ENCODE results near the gene TRAP1.

The TRAP1 gene
- 81.8 to 304 (median 89.5) reads per million in 3 experiments for total RNA-seq

- DNase-seq, result peak; percentile 85
These were observed at the start of gene TRAP1 for GRCh38 chr16:3717235-3718018. TSS of gene TRAP1 (minus strand) at chr16:3717524. CDS start at chr16:3717508, 16 bp downstream.

- no peak for DNase-seq
These were observed 48.9 kb upstream of the TRAP1 start for GRCh38 chr16:3766177-3766576.

- DNase-seq, result no peak
These were observed 47.1 kb upstream of the TRAP1 start for GRCh38 chr16:3764409-3764808.

- DNase-seq, result no peak
These were observed 44.9 kb upstream of the TRAP1 start for GRCh38 chr16:3762107-3762750.

GRCh38 chr16:3761375-3762106 lies 44.2 kb upstream of the TRAP1 start:
- no peak for DNase-seq

GRCh38 chr16:3760518-3760917 lies 43.2 kb upstream of the TRAP1 start:
- no peak for DNase-seq

- no peak for DNase-seq
These were observed 42.4 kb upstream of the TRAP1 start for GRCh38 chr16:3759736-3760135.

GRCh38 chr16:3756113-3756512 lies 38.8 kb upstream of the TRAP1 start:
- DNase-seq, result no peak

- no peak for DNase-seq
These were observed 37.9 kb upstream of the TRAP1 start for GRCh38 chr16:3755249-3755648.

- DNase-seq, result no peak
These were observed 37.4 kb upstream of the TRAP1 start for GRCh38 chr16:3754772-3755171.

GRCh38 chr16:3754081-3754703 lies 36.9 kb upstream of the TRAP1 start:
- no peak for DNase-seq

- no peak for DNase-seq
These were observed 35.7 kb upstream of the TRAP1 start for GRCh38 chr16:3752984-3753383.

GRCh38 chr16:3751878-3752277 lies 34.6 kb upstream of the TRAP1 start:
- DNase-seq, result no peak

- DNase-seq, result no peak
These were observed 31.0 kb upstream of the TRAP1 start for GRCh38 chr16:3748307-3748706.

- no peak for DNase-seq
These were observed 28.5 kb upstream of the TRAP1 start for GRCh38 chr16:3745751-3746355.

- DNase-seq, result no peak
These were observed 26.7 kb upstream of the TRAP1 start for GRCh38 chr16:3744018-3744417.

- DNase-seq, result no peak
These were observed 23.6 kb upstream of the TRAP1 start for GRCh38 chr16:3740934-3741333.

GRCh38 chr16:3740186-3740585 lies 22.9 kb upstream of the TRAP1 start:
- no peak for DNase-seq

- no peak for DNase-seq
These were observed 22.3 kb upstream of the TRAP1 start for GRCh38 chr16:3739636-3740035.

GRCh38 chr16:3738541-3738940 lies 21.2 kb upstream of the TRAP1 start:
- no peak for DNase-seq

- no peak for DNase-seq
These were observed 20.8 kb upstream of the TRAP1 start for GRCh38 chr16:3738128-3738527.

GRCh38 chr16:3737181-3737580 lies 19.9 kb upstream of the TRAP1 start:
- DNase-seq, result no peak

- no peak for DNase-seq
These were observed 18.8 kb upstream of the TRAP1 start for GRCh38 chr16:3736116-3736515.

Data from central memory CD4-positive, alpha-beta T cell (primary cell).